Neural progenitor cell (in vitro differentiated cells): ENCODE results near the gene SMAD6. TPM values are rescaled to one million over a fixed set of nuclear protein-coding genes. Genes with fewer than 3 reads are reported as not detected.

Source experiments
- DNase-seq: peaks from one replicate; pipeline ENCODE4 v3.0.0-alpha.2; 2016; ENCODE audit warnings: low spot score
- H2AFZ ChIP-seq: fragments of 200-600 bp; sonication (generic); replicated peaks from 2 replicates; pipeline ENCODE4 v1.6.1; 2016; ENCODE audit warnings: antibody characterized with exemption
- H3F3A ChIP-seq: fragments of 200-600 bp; sonication (generic); 2 replicates; pipeline ENCODE4 v1.6.1; 2016; ENCODE audit warnings: antibody characterized with exemption, low read depth
- H3K27ac ChIP-seq: fragments of 200-600 bp; sonication (generic); 2 replicates; pipeline ENCODE4 v1.5.1; 2016; ENCODE audit warnings: mild to moderate bottlenecking
- H3K27me3 ChIP-seq: fragments of 200-600 bp; sonication (generic); 2 replicates; pipeline ENCODE4 v1.6.1; 2016; ENCODE audit warnings: mild to moderate bottlenecking, moderate library complexity
- H3K36me3 ChIP-seq: fragments of 200-600 bp; sonication (generic); 2 replicates; pipeline ENCODE4 v1.5.1; 2016
- H3K4me1 ChIP-seq: fragments of 200-600 bp; sonication (generic); 2 replicates; pipeline ENCODE4 v1.6.1; 2016; ENCODE audit warnings: mixed run types
- H3K4me2 ChIP-seq: fragments of 200-600 bp; sonication (generic); 2 replicates; pipeline ENCODE4 v1.6.1; 2016
- H3K4me3 ChIP-seq: fragments of 200-600 bp; sonication (generic); 2 replicates; pipeline ENCODE4 v1.5.1; 2016
- H3K79me2 ChIP-seq: fragments of 200-600 bp; sonication (generic); 2 replicates; pipeline ENCODE4 v1.6.1; 2016; ENCODE audit warnings: low read depth
- H3K9ac ChIP-seq: fragments of 200-600 bp; sonication (generic); 2 replicates; pipeline ENCODE4 v1.6.1; 2016
- H3K9me3 ChIP-seq: fragments of 200-600 bp; sonication (generic); 2 replicates; pipeline ENCODE4 v1.5.1; 2016; ENCODE audit warnings: low read depth
- H4K20me1 ChIP-seq: fragments of 200-600 bp; sonication (generic); 2 replicates; pipeline ENCODE4 v1.6.1; 2016; ENCODE audit warnings: low read depth
- H3K27ac Mint-ChIP-seq: 3 replicates; pipeline ENCODE4 v1.8.0; 2021; ENCODE audit warnings: mixed read lengths
- H3K27me3 Mint-ChIP-seq: 2 replicates; pipeline ENCODE4 v1.8.0; 2022; ENCODE audit warnings: low read depth, mild to moderate bottlenecking, inconsistent platforms, moderate library complexity, mixed read lengths; ENCODE audit not compliant: insufficient read depth
- H3K36me3 Mint-ChIP-seq: 3 replicates; pipeline ENCODE4 v1.8.0; 2021; ENCODE audit warnings: mixed read lengths
- H3K4me1 Mint-ChIP-seq: 3 replicates; pipeline ENCODE4 v1.8.0; 2021; ENCODE audit warnings: mixed read lengths
- H3K4me3 Mint-ChIP-seq: 3 replicates; pipeline ENCODE4 v1.8.0; 2021; ENCODE audit warnings: mild to moderate bottlenecking, moderate library complexity, mixed read lengths
- H3K9me3 Mint-ChIP-seq: 3 replicates; pipeline ENCODE4 v1.8.0; 2020; ENCODE audit warnings: mixed read lengths
- CTCF ChIP-seq: fragments of 200-600 bp; sonication (generic); IDR thresholded peaks from 2 replicates; pipeline ENCODE4 v1.5.1; 2017; ENCODE audit warnings: antibody characterized with exemption, mild to moderate bottlenecking
- EZH2 ChIP-seq: fragments of 200-600 bp; sonication (generic); IDR thresholded peaks from 2 replicates; pipeline ENCODE4 v1.6.1; 2017; ENCODE audit warnings: antibody characterized with exemption, mild to moderate bottlenecking, moderate library complexity
- EZH2phosphoT487 ChIP-seq: fragments of 200-600 bp; sonication (generic); IDR thresholded peaks from 2 replicates; pipeline ENCODE4 v1.6.1; 2017; ENCODE audit warnings: antibody characterized with exemption
- total RNA-seq: library from RNA; depleted of rRNA; stranded (reverse); fragments of >200 nt; gene quantifications from 2 replicates; pipeline ENCODE4 v1.2.3, GENCODE V29; 2015; ENCODE audit warnings: low replicate concordance

The SMAD6 gene
- total RNA-seq, 1 donor from 2014 or later, result 3.4 TPM

GRCh38 chr15:66768987-66769386 lies 67.0 kb downstream of the SMAD6 start:
- no peak overlapping the region for H3K27ac Mint-ChIP-seq
- H3K9ac ChIP-seq, result no peak overlapping the region
- no peaks in the 10 kb centered on the region for H3K9me3 ChIP-seq
- H3F3A ChIP-seq, result peaks cover 48% of the 10 kb centered on the region
- no peaks in the 10 kb centered on the region for H3K36me3 ChIP-seq
- H3K4me3 Mint-ChIP-seq, result no peak overlapping the region
- H4K20me1 ChIP-seq, result peaks cover 28% of the 10 kb centered on the region
- no peak for TF ChIP-seq EZH2
- TF ChIP-seq CTCF, result no peak
- TF ChIP-seq EZH2phosphoT487, result no peak
- H3K27me3 ChIP-seq, result no peaks in the 10 kb centered on the region
- no peak overlapping the region for H3K27ac ChIP-seq
- H3K4me1 ChIP-seq, result peaks cover 52% of the 10 kb centered on the region
- no peaks in the 10 kb centered on the region for H3K27me3 Mint-ChIP-seq
- DNase-seq, result no peak
- H3K4me1 Mint-ChIP-seq, result peaks cover 50% of the 10 kb centered on the region
- no peaks in the 10 kb centered on the region for H3K9me3 Mint-ChIP-seq
- H3K79me2 ChIP-seq, result no peaks in the 10 kb centered on the region
- no peak overlapping the region for H3K4me2 ChIP-seq
- H3K36me3 Mint-ChIP-seq, result no peaks in the 10 kb centered on the region
- H3K4me3 ChIP-seq, result no peak overlapping the region
- no peak overlapping the region for H2AFZ ChIP-seq

DNA sequence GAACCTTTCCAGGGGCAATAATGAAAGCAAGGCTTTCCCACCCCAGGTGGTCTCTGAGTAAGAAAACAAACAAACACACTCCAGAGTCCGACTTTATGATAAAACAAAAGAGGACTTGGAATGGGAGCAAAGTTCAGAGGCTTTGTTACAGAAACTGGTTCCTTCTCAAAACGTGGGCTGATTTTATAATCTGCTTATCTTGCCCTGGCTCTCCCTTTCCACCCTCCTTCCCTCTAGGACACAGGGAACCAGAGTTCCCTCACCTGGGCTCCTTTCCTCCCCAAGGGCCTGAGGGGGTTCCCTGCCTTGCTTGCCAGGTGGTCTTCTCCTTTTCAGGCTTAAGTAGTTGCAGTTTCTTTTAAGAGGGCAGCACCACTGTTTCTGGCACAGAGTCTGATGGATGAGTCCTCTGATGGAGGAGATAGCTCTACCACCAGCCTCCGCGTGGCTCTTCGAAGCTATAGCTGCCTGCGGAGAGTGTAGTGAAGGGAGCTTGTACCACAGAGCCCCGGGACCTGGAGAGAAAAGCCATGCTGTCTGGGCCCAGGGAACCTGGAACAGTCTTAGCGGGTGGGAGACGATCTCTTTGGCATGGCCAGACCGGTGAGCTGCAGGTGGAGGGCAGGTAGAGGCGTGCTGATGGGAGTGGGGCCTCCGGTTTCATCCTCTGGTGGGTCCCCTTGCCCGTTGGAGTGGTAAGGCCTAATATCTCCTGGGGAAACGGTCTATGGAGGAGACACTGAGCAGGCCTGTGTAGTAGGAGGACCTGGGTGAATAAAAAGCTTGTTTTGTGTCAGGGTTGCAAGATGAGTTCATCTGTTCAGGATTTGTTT lies 68.7 kb downstream of the SMAD6 start:
- H3K9me3 ChIP-seq, result no peaks in the 10 kb centered on the region
- peak overlapping the region; percentile 72 for H3K4me2 ChIP-seq
- H2AFZ ChIP-seq, result no peak overlapping the region
- no peaks in the 10 kb centered on the region for H3K79me2 ChIP-seq
- H3K9ac ChIP-seq, result no peak overlapping the region
- no peaks in the 10 kb centered on the region for H3K27me3 ChIP-seq
- peaks cover 54% of the 10 kb centered on the region for H3F3A ChIP-seq
- Mint-ChIP-seq H3K4me1 (peaks cover 60% of the 10 kb centered on the region), H3K9me3 (no peaks in the 10 kb centered on the region), H3K27me3 (no peaks in the 10 kb centered on the region), H3K4me3 (peak overlapping the region; percentile 2), H3K27ac (peak overlapping the region; percentile 88), H3K36me3 (no peaks in the 10 kb centered on the region)
- H3K27ac ChIP-seq, result peak overlapping the region; percentile 94
- no peaks in the 10 kb centered on the region for H3K36me3 ChIP-seq
- H4K20me1 ChIP-seq, result peaks cover 28% of the 10 kb centered on the region
- no peak for TF ChIP-seq EZH2
- peak; percentile 66 for TF ChIP-seq EZH2phosphoT487
- peak overlapping the region; percentile 10 for H3K4me3 ChIP-seq
- H3K4me1 ChIP-seq, result peaks cover 56% of the 10 kb centered on the region
- no peak for DNase-seq

- Histone ChIP-seq H3K9ac (no peak overlapping the region), H2AFZ (no peak overlapping the region), H3K79me2 (no peaks in the 10 kb centered on the region), H3K4me1 (peaks cover 51% of the 10 kb centered on the region), H3K9me3 (no peaks in the 10 kb centered on the region), H3F3A (peaks cover 54% of the 10 kb centered on the region), H3K36me3 (no peaks in the 10 kb centered on the region), H4K20me1 (peaks cover 28% of the 10 kb centered on the region), H3K27ac (peak overlapping the region; percentile 94), H3K4me3 (no peak overlapping the region), H3K4me2 (peak overlapping the region; percentile 72), H3K27me3 (no peaks in the 10 kb centered on the region)
- peak overlapping the region; percentile 2 for H3K4me3 Mint-ChIP-seq
- no peaks in the 10 kb centered on the region for H3K27me3 Mint-ChIP-seq
- no peaks in the 10 kb centered on the region for H3K9me3 Mint-ChIP-seq
- peak overlapping the region; percentile 88 for H3K27ac Mint-ChIP-seq
- H3K4me1 Mint-ChIP-seq, result peaks cover 60% of the 10 kb centered on the region
- peak; percentile 64 for DNase-seq
- no peak for TF ChIP-seq EZH2
- TF ChIP-seq EZH2phosphoT487, result no peak
- no peak for TF ChIP-seq CTCF
- H3K36me3 Mint-ChIP-seq, result no peaks in the 10 kb centered on the region
Measured at GRCh38 chr15:66771351-66771650, 69.3 kb downstream of the SMAD6 start.

- no peaks in the 10 kb centered on the region for H3K79me2 ChIP-seq
- no peaks in the 10 kb centered on the region for H3K27me3 ChIP-seq
- no peak for TF ChIP-seq CTCF
- TF ChIP-seq EZH2phosphoT487, result no peak
- no peak for TF ChIP-seq EZH2
- no peak overlapping the region for H3K27ac Mint-ChIP-seq
- no peaks in the 10 kb centered on the region for H3K9me3 ChIP-seq
- no peaks in the 10 kb centered on the region for H3K9me3 Mint-ChIP-seq
- no peak overlapping the region for H2AFZ ChIP-seq
- no peak overlapping the region for H3K4me3 Mint-ChIP-seq
- H3K27ac ChIP-seq, result peak overlapping the region; percentile 93
- no peaks in the 10 kb centered on the region for H3K27me3 Mint-ChIP-seq
- no peaks in the 10 kb centered on the region for H3K36me3 Mint-ChIP-seq
- no peak overlapping the region for H3K9ac ChIP-seq
- no peak for DNase-seq
- peak overlapping the region; percentile 62 for H3K4me2 ChIP-seq
- peaks cover 28% of the 10 kb centered on the region for H4K20me1 ChIP-seq
- H3K4me1 Mint-ChIP-seq, result peaks cover 60% of the 10 kb centered on the region
- H3K4me3 ChIP-seq, result no peak overlapping the region
- no peaks in the 10 kb centered on the region for H3K36me3 ChIP-seq
- H3F3A ChIP-seq, result peaks cover 54% of the 10 kb centered on the region
- H3K4me1 ChIP-seq, result peaks cover 54% of the 10 kb centered on the region
Measured at GRCh38 chr15:66772604-66773128, 70.6 kb downstream of the SMAD6 start.
